DOHH2 (cell line): ENCODE measurements around the gene MEOX2.

Source experiments
- H3F3A ChIP-seq: fragments of 200-600 bp; sonication (generic), shearing (Covaris generic); 2 replicates; pipeline ENCODE4 v1.6.0; 2016; ENCODE audit warnings: antibody characterized with exemption, mild to moderate bottlenecking; ENCODE audit not compliant: control insufficient read depth, insufficient read depth
- H3K27ac ChIP-seq: fragments of 200-600 bp; sonication (generic); 2 replicates; pipeline ENCODE4 v1.5.1; 2014; ENCODE audit warnings: low read depth, mild to moderate bottlenecking, low read length, moderate library complexity
- H3K27me3 ChIP-seq: fragments of 200-600 bp; sonication (generic); 2 replicates; pipeline ENCODE4 v1.6.1; 2014; ENCODE audit warnings: mild to moderate bottlenecking, low read length, mixed read lengths; ENCODE audit not compliant: control insufficient read depth
- H3K36me3 ChIP-seq: fragments of 200-600 bp; sonication (generic); 2 replicates; pipeline ENCODE4 v1.6.1; 2014; ENCODE audit warnings: mild to moderate bottlenecking, low read length, moderate library complexity, mixed read lengths; ENCODE audit not compliant: control insufficient read depth
- H3K4me1 ChIP-seq: fragments of 200-600 bp; sonication (generic); 2 replicates; pipeline ENCODE4 v1.6.1; 2014; ENCODE audit warnings: mild to moderate bottlenecking, low read length, mixed read lengths; ENCODE audit not compliant: control insufficient read depth
- H3K4me2 ChIP-seq: fragments of 200-600 bp; sonication (generic); 2 replicates; pipeline ENCODE4 v1.6.0; 2014; ENCODE audit warnings: mild to moderate bottlenecking, low read length, moderate library complexity
- H3K4me3 ChIP-seq: fragments of 200-600 bp; sonication (generic); 2 replicates; pipeline ENCODE4 v1.5.1; 2014; ENCODE audit warnings: mild to moderate bottlenecking, low read length, mixed read lengths
- H3K79me2 ChIP-seq: fragments of 200-600 bp; sonication (generic); 2 replicates; pipeline ENCODE4 v1.6.1; 2014; ENCODE audit warnings: mild to moderate bottlenecking, low read length, mixed read lengths; ENCODE audit not compliant: control insufficient read depth
- H3K9me2 ChIP-seq: fragments of 200-600 bp; sonication (generic); replicated peaks from 2 replicates; pipeline ENCODE4 v1.6.1; 2014; ENCODE audit warnings: mild to moderate bottlenecking, low read length, mixed read lengths; ENCODE audit not compliant: control insufficient read depth
- H3K9me3 ChIP-seq: fragments of 200-600 bp; sonication (generic); 2 replicates; pipeline ENCODE4 v1.6.1; 2014; ENCODE audit warnings: antibody characterized with exemption, low read length, mixed read lengths; ENCODE audit not compliant: control insufficient read depth, insufficient read depth
- H4K20me1 ChIP-seq: fragments of 200-600 bp; sonication (generic); 2 replicates; pipeline ENCODE4 v1.6.0; 2014; ENCODE audit warnings: low read depth, mild to moderate bottlenecking, antibody characterized with exemption, low read length, moderate library complexity; ENCODE audit not compliant: control insufficient read depth, insufficient read depth
- EZH2phosphoT487 ChIP-seq: fragments of 200-600 bp; sonication (generic); IDR thresholded peaks from 2 replicates; pipeline ENCODE4 v1.6.1; 2017; ENCODE audit warnings: borderline replicate concordance, mild to moderate bottlenecking, antibody characterized with exemption, low read length, moderate library complexity, mixed read lengths
- TF ChIP-seq, protein P1 (sequence below): fragments of 200-600 bp; sonication (generic); IDR thresholded peaks from one replicate; pipeline ENCODE4 v1.5.1; 2014; ENCODE audit warnings: antibody characterized with exemption, mild to moderate bottlenecking, low read depth, low read length; ENCODE audit not compliant: poor library complexity, severe bottlenecking

MEOX2 gene

GRCh38 chr7:15682111-15682510, 4.4 kb downstream of the MEOX2 start:
- H3K4me3 ChIP-seq, result no peak overlapping the region

GRCh38 chr7:15681631-15682030, 4.9 kb downstream of the MEOX2 start:
- TF ChIP-seq, protein P1, sequence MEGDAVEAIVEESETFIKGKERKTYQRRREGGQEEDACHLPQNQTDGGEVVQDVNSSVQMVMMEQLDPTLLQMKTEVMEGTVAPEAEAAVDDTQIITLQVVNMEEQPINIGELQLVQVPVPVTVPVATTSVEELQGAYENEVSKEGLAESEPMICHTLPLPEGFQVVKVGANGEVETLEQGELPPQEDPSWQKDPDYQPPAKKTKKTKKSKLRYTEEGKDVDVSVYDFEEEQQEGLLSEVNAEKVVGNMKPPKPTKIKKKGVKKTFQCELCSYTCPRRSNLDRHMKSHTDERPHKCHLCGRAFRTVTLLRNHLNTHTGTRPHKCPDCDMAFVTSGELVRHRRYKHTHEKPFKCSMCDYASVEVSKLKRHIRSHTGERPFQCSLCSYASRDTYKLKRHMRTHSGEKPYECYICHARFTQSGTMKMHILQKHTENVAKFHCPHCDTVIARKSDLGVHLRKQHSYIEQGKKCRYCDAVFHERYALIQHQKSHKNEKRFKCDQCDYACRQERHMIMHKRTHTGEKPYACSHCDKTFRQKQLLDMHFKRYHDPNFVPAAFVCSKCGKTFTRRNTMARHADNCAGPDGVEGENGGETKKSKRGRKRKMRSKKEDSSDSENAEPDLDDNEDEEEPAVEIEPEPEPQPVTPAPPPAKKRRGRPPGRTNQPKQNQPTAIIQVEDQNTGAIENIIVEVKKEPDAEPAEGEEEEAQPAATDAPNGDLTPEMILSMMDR, result no peak
- TF ChIP-seq EZH2phosphoT487, result no peak
- Histone ChIP-seq H3F3A (no peaks in the 10 kb centered on the region), H3K27me3 (no peaks in the 10 kb centered on the region)

More at GRCh38 chr7:15682111-15682510, 4.4 kb downstream of the MEOX2 start:
- H3K27ac ChIP-seq, result no peak overlapping the region
- no peak overlapping the region for H3K4me2 ChIP-seq
- H3K9me2 ChIP-seq, result no peaks in the 10 kb centered on the region; the same call in 1 of the 2 replicates
- no peaks in the 10 kb centered on the region for H3K4me1 ChIP-seq
- no peaks in the 10 kb centered on the region for H3K27me3 ChIP-seq
- peaks cover 18% of the 10 kb centered on the region for H3K9me3 ChIP-seq
- H3K79me2 ChIP-seq, result no peaks in the 10 kb centered on the region
- TF ChIP-seq, protein P1, result no peak
- TF ChIP-seq EZH2phosphoT487, result no peak
- no peaks in the 10 kb centered on the region for H3F3A ChIP-seq
- H3K36me3 ChIP-seq, result no peaks in the 10 kb centered on the region
- no peaks in the 10 kb centered on the region for H4K20me1 ChIP-seq

GRCh38 chr7:15681186-15681585, 5.3 kb downstream of the MEOX2 start:
- Histone ChIP-seq H3K79me2 (no peaks in the 10 kb centered on the region), H3K9me2 (no peaks in the 10 kb centered on the region; the same call in 1 of the 2 replicates), H4K20me1 (no peaks in the 10 kb centered on the region), H3K27me3 (no peaks in the 10 kb centered on the region), H3K9me3 (peaks cover 9% of the 10 kb centered on the region; the same call in 1 of the 2 replicates), H3K27ac (no peak overlapping the region), H3K4me2 (no peak overlapping the region), H3K4me1 (no peaks in the 10 kb centered on the region), H3K36me3 (no peaks in the 10 kb centered on the region), H3K4me3 (no peak overlapping the region), H3F3A (no peaks in the 10 kb centered on the region)
- TF ChIP-seq EZH2phosphoT487, result no peak
- TF ChIP-seq, protein P1, result no peak

More at GRCh38 chr7:15681631-15682030, 4.9 kb downstream of the MEOX2 start:
- no peaks in the 10 kb centered on the region for H4K20me1 ChIP-seq
- peaks cover 14% of the 10 kb centered on the region; the same call in 1 of the 2 replicates for H3K9me3 ChIP-seq
- no peak overlapping the region for H3K4me3 ChIP-seq
- H3K27ac ChIP-seq, result no peak overlapping the region
- no peaks in the 10 kb centered on the region; the same call in 1 of the 2 replicates for H3K9me2 ChIP-seq
- no peaks in the 10 kb centered on the region for H3K4me1 ChIP-seq
- no peak overlapping the region for H3K4me2 ChIP-seq
- H3K36me3 ChIP-seq, result no peaks in the 10 kb centered on the region
- no peaks in the 10 kb centered on the region for H3K79me2 ChIP-seq
